GM23338 (cell line): ENCODE data around the gene STARD4. TPM values are rescaled to one million over a fixed set of nuclear protein-coding genes. Genes with fewer than 3 reads are reported as not detected.

Experiments
- ATAC-seq: fragments of 200-7000 bp; cut with Tn5 transposase; 3 replicates; pipeline ENCODE4 v1.9.1; 2020
- DNase-seq: peaks from one replicate; pipeline ENCODE4 v3.0.0-alpha.2; 2015; ENCODE audit warnings: low spot score
- H2AFZ ChIP-seq: fragments of 200-600 bp; sonication (generic); 2 replicates; pipeline ENCODE4 v1.8.0; 2016; ENCODE audit warnings: antibody characterized with exemption, mild to moderate bottlenecking, moderate library complexity
- H3F3A ChIP-seq: fragments of 200-600 bp; sonication (generic); replicated peaks from 2 replicates; pipeline ENCODE4 v1.8.0; 2017; ENCODE audit warnings: antibody characterized with exemption, mixed run types, low read depth
- H3K27ac ChIP-seq: fragments of 200-600 bp; sonication (generic); 2 replicates; pipeline ENCODE4 v1.6.1; 2016; ENCODE audit warnings: low read depth
- H3K27me3 ChIP-seq: fragments of 200-600 bp; sonication (generic); 2 replicates; pipeline ENCODE4 v1.8.0; 2016; ENCODE audit warnings: mild to moderate bottlenecking, mixed run types, moderate library complexity; ENCODE audit not compliant: insufficient read depth
- H3K36me3 ChIP-seq: fragments of 200-600 bp; sonication (generic); 2 replicates; pipeline ENCODE4 v1.8.0; 2016; ENCODE audit warnings: mild to moderate bottlenecking; ENCODE audit not compliant: insufficient read depth
- H3K4me1 ChIP-seq: fragments of 200-600 bp; sonication (generic); 2 replicates; pipeline ENCODE4 v1.8.0; 2016; ENCODE audit warnings: mild to moderate bottlenecking, moderate library complexity; ENCODE audit not compliant: insufficient read depth
- H3K4me2 ChIP-seq: fragments of 200-600 bp; sonication (generic); 2 replicates; pipeline ENCODE4 v1.7.1; 2017; ENCODE audit warnings: mixed run types
- H3K4me3 ChIP-seq: fragments of 200-600 bp; sonication (generic); 2 replicates; pipeline ENCODE4 v1.6.1; 2016; ENCODE audit warnings: mixed run types
- H3K79me2 ChIP-seq: fragments of 200-600 bp; sonication (generic); replicated peaks from 2 replicates; pipeline ENCODE4 v1.8.0; 2017; ENCODE audit warnings: mild to moderate bottlenecking; ENCODE audit not compliant: insufficient read depth
- H3K9me2 ChIP-seq: fragments of 200-600 bp; sonication (generic); 2 replicates; pipeline ENCODE4 v1.8.0; 2017; ENCODE audit not compliant: insufficient read depth
- H4K20me1 ChIP-seq: fragments of 200-600 bp; sonication (generic); replicated peaks from 2 replicates; pipeline ENCODE4 v1.8.0; 2017; ENCODE audit warnings: mild to moderate bottlenecking; ENCODE audit not compliant: insufficient read depth
- H3K27ac Mint-ChIP-seq: 2 replicates; pipeline ENCODE4 v1.8.0; 2020; ENCODE audit warnings: inconsistent platforms, mild to moderate bottlenecking, moderate library complexity, mixed read lengths
- H3K27me3 Mint-ChIP-seq: 3 replicates; pipeline ENCODE4 v1.8.0; 2022; ENCODE audit warnings: low read depth, mild to moderate bottlenecking, moderate library complexity, mixed read lengths, inconsistent platforms; ENCODE audit not compliant: insufficient read depth, poor library complexity
- H3K36me3 Mint-ChIP-seq: 3 replicates; pipeline ENCODE4 v1.8.0; 2021; ENCODE audit warnings: low read depth, mild to moderate bottlenecking, inconsistent platforms, moderate library complexity, mixed read lengths
- H3K4me1 Mint-ChIP-seq: 3 replicates; pipeline ENCODE4 v1.8.0; 2020; ENCODE audit warnings: mild to moderate bottlenecking, inconsistent platforms, mixed read lengths
- H3K4me3 Mint-ChIP-seq: 3 replicates; pipeline ENCODE4 v1.8.0; 2021; ENCODE audit warnings: moderate library complexity, mild to moderate bottlenecking, inconsistent platforms, mixed read lengths
- H3K9me3 Mint-ChIP-seq: 3 replicates; pipeline ENCODE4 v1.8.0; 2020; ENCODE audit warnings: moderate library complexity, mild to moderate bottlenecking, inconsistent platforms, mixed read lengths
- CREB1 ChIP-seq: fragments of 250-450 bp; sonication (Bioruptor Pico); IDR thresholded peaks from 2 replicates; pipeline ENCODE4 v1.5.0; 2020; ENCODE audit warnings: low read depth, mild to moderate bottlenecking, moderate library complexity
- EZH2 ChIP-seq: fragments of 200-600 bp; sonication (generic); IDR thresholded peaks from one replicate; pipeline ENCODE4 v1.8.0; 2017; ENCODE audit warnings: antibody characterized with exemption, mild to moderate bottlenecking, low read depth; ENCODE audit not compliant: unreplicated experiment
- EZH2phosphoT487 ChIP-seq: fragments of 200-600 bp; sonication (generic); IDR thresholded peaks from one replicate; pipeline ENCODE4 v1.8.1; 2018; ENCODE audit warnings: antibody characterized with exemption; ENCODE audit not compliant: unreplicated experiment
- JUNB ChIP-seq: IDR thresholded peaks from one replicate; pipeline ENCODE4 v1.6.1; 2016; ENCODE audit warnings: antibody characterized with exemption; ENCODE audit not compliant: unreplicated experiment
- NANOG ChIP-seq: IDR thresholded peaks from 2 replicates; pipeline ENCODE4 v1.6.1; 2016; ENCODE audit warnings: antibody characterized with exemption, borderline replicate concordance
- POLR2AphosphoS5 ChIP-seq: IDR thresholded peaks from 2 replicates; pipeline ENCODE4 v1.6.1; 2016; ENCODE audit warnings: antibody characterized with exemption, low read depth
- STAT1 ChIP-seq: IDR thresholded peaks from one replicate; pipeline ENCODE4 v1.6.1; 2016; ENCODE audit warnings: antibody characterized with exemption; ENCODE audit not compliant: unreplicated experiment
- ZNF114 ChIP-seq: fragments of 250-450 bp; sonication (Bioruptor Pico); IDR thresholded peaks from 2 replicates; pipeline ENCODE4 v1.5.0; 2020; ENCODE audit warnings: mild to moderate bottlenecking, moderate library complexity
- ZNF331 ChIP-seq: fragments of 250-450 bp; sonication (Bioruptor Pico); IDR thresholded peaks from 2 replicates; pipeline ENCODE4 v1.5.0; 2020; ENCODE audit warnings: low read depth, mild to moderate bottlenecking, moderate library complexity
- polyA plus RNA-seq: library from polyadenylated mRNA; unstranded; fragments of >200 nt; fragmentation: Nextera tagmentation; extraction: Ambion mirVana; gene quantifications from 2 replicates; pipeline ENCODE4 v1.2.1, GENCODE V29; 2016
- total RNA-seq: library from RNA; depleted of rRNA; stranded (reverse); fragments of >200 nt; shearing (Covaris generic); gene quantifications from 2 replicates; pipeline ENCODE4 v1.2.3, GENCODE V29; 2014
- TF ChIP-seq, protein P1 (sequence below): IDR thresholded peaks from one replicate; pipeline ENCODE4 v1.6.1; 2018; ENCODE audit warnings: antibody characterized with exemption; ENCODE audit not compliant: unreplicated experiment
- TF ChIP-seq, protein P2 (sequence below): IDR thresholded peaks from 2 replicates; pipeline ENCODE4 v1.6.1; 2016; ENCODE audit warnings: antibody characterized with exemption
- TF ChIP-seq, protein P3 (sequence below), 2 experiments: fragments of 200-600 bp in 1 of 2; sonication (generic) in 1 of 2; conservative IDR thresholded peaks; 2 replicates each; pipeline versions ENCODE4 v1.5.1 to v1.6.1; 2016 to 2017; ENCODE audit warnings: antibody characterized with exemption in 2 of 2, low read depth in 2 of 2, mild to moderate bottlenecking in 2 of 2, moderate library complexity in 1 of 2
- TF ChIP-seq, protein P4 (sequence below): fragments of 250-450 bp; sonication (Bioruptor Pico); IDR thresholded peaks from 2 replicates; pipeline ENCODE4 v1.5.0; 2020; ENCODE audit warnings: mild to moderate bottlenecking, moderate library complexity

The STARD4 gene
- total and polyA plus RNA-seq, 2 experiments from 2014 or later, result 25.0 to 92.0 TPM

DNA sequence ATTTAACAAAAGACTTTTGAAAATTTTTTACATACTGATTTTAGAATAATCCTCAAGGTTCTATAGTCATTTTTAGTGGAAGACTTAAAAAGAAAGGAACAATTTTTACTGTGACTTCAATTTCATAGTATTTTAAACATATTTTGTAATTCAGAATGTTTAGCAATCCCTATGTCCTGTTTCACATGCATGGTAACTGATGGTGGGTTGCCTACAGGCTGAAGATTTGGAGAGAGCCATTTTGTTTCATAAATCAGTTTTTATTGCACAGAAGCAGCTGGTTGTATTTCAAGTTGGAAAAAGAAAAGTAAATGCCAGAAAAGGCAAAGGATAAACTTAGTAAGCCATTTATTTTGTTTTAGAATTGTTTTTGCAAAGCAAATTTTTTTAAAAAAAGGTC, 24.0 kb downstream of the STARD4 start:
- H3K4me2 ChIP-seq, result no peak overlapping the region
- H3K27ac ChIP-seq, result no peak overlapping the region
- H3K27me3 Mint-ChIP-seq, result peaks cover 5% of the 10 kb centered on the region
- no peaks in the 10 kb centered on the region for H3K36me3 ChIP-seq
- H3K4me1 ChIP-seq, result peaks cover 13% of the 10 kb centered on the region
- TF ChIP-seq ZNF114 (CRISPR knock-in tag) (no peak), CREB1 (CRISPR knock-in tag) (no peak), STAT1 (no peak), EZH2 (no peak), JUNB (no peak), NANOG (no peak), ZNF331 (no peak), EZH2phosphoT487 (no peak), POLR2AphosphoS5 (no peak)
- TF ChIP-seq, protein P1, sequence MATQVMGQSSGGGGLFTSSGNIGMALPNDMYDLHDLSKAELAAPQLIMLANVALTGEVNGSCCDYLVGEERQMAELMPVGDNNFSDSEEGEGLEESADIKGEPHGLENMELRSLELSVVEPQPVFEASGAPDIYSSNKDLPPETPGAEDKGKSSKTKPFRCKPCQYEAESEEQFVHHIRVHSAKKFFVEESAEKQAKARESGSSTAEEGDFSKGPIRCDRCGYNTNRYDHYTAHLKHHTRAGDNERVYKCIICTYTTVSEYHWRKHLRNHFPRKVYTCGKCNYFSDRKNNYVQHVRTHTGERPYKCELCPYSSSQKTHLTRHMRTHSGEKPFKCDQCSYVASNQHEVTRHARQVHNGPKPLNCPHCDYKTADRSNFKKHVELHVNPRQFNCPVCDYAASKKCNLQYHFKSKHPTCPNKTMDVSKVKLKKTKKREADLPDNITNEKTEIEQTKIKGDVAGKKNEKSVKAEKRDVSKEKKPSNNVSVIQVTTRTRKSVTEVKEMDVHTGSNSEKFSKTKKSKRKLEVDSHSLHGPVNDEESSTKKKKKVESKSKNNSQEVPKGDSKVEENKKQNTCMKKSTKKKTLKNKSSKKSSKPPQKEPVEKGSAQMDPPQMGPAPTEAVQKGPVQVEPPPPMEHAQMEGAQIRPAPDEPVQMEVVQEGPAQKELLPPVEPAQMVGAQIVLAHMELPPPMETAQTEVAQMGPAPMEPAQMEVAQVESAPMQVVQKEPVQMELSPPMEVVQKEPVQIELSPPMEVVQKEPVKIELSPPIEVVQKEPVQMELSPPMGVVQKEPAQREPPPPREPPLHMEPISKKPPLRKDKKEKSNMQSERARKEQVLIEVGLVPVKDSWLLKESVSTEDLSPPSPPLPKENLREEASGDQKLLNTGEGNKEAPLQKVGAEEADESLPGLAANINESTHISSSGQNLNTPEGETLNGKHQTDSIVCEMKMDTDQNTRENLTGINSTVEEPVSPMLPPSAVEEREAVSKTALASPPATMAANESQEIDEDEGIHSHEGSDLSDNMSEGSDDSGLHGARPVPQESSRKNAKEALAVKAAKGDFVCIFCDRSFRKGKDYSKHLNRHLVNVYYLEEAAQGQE, result no peak
- TF ChIP-seq, protein P2, sequence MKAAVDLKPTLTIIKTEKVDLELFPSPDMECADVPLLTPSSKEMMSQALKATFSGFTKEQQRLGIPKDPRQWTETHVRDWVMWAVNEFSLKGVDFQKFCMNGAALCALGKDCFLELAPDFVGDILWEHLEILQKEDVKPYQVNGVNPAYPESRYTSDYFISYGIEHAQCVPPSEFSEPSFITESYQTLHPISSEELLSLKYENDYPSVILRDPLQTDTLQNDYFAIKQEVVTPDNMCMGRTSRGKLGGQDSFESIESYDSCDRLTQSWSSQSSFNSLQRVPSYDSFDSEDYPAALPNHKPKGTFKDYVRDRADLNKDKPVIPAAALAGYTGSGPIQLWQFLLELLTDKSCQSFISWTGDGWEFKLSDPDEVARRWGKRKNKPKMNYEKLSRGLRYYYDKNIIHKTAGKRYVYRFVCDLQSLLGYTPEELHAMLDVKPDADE, result no peak
- TF ChIP-seq, protein P3, sequence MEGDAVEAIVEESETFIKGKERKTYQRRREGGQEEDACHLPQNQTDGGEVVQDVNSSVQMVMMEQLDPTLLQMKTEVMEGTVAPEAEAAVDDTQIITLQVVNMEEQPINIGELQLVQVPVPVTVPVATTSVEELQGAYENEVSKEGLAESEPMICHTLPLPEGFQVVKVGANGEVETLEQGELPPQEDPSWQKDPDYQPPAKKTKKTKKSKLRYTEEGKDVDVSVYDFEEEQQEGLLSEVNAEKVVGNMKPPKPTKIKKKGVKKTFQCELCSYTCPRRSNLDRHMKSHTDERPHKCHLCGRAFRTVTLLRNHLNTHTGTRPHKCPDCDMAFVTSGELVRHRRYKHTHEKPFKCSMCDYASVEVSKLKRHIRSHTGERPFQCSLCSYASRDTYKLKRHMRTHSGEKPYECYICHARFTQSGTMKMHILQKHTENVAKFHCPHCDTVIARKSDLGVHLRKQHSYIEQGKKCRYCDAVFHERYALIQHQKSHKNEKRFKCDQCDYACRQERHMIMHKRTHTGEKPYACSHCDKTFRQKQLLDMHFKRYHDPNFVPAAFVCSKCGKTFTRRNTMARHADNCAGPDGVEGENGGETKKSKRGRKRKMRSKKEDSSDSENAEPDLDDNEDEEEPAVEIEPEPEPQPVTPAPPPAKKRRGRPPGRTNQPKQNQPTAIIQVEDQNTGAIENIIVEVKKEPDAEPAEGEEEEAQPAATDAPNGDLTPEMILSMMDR (conservative IDR thresholded peaks at IDR 0.05; ENCODE audit: low read depth in 2 of 2), result no peak
- TF ChIP-seq, protein P4, sequence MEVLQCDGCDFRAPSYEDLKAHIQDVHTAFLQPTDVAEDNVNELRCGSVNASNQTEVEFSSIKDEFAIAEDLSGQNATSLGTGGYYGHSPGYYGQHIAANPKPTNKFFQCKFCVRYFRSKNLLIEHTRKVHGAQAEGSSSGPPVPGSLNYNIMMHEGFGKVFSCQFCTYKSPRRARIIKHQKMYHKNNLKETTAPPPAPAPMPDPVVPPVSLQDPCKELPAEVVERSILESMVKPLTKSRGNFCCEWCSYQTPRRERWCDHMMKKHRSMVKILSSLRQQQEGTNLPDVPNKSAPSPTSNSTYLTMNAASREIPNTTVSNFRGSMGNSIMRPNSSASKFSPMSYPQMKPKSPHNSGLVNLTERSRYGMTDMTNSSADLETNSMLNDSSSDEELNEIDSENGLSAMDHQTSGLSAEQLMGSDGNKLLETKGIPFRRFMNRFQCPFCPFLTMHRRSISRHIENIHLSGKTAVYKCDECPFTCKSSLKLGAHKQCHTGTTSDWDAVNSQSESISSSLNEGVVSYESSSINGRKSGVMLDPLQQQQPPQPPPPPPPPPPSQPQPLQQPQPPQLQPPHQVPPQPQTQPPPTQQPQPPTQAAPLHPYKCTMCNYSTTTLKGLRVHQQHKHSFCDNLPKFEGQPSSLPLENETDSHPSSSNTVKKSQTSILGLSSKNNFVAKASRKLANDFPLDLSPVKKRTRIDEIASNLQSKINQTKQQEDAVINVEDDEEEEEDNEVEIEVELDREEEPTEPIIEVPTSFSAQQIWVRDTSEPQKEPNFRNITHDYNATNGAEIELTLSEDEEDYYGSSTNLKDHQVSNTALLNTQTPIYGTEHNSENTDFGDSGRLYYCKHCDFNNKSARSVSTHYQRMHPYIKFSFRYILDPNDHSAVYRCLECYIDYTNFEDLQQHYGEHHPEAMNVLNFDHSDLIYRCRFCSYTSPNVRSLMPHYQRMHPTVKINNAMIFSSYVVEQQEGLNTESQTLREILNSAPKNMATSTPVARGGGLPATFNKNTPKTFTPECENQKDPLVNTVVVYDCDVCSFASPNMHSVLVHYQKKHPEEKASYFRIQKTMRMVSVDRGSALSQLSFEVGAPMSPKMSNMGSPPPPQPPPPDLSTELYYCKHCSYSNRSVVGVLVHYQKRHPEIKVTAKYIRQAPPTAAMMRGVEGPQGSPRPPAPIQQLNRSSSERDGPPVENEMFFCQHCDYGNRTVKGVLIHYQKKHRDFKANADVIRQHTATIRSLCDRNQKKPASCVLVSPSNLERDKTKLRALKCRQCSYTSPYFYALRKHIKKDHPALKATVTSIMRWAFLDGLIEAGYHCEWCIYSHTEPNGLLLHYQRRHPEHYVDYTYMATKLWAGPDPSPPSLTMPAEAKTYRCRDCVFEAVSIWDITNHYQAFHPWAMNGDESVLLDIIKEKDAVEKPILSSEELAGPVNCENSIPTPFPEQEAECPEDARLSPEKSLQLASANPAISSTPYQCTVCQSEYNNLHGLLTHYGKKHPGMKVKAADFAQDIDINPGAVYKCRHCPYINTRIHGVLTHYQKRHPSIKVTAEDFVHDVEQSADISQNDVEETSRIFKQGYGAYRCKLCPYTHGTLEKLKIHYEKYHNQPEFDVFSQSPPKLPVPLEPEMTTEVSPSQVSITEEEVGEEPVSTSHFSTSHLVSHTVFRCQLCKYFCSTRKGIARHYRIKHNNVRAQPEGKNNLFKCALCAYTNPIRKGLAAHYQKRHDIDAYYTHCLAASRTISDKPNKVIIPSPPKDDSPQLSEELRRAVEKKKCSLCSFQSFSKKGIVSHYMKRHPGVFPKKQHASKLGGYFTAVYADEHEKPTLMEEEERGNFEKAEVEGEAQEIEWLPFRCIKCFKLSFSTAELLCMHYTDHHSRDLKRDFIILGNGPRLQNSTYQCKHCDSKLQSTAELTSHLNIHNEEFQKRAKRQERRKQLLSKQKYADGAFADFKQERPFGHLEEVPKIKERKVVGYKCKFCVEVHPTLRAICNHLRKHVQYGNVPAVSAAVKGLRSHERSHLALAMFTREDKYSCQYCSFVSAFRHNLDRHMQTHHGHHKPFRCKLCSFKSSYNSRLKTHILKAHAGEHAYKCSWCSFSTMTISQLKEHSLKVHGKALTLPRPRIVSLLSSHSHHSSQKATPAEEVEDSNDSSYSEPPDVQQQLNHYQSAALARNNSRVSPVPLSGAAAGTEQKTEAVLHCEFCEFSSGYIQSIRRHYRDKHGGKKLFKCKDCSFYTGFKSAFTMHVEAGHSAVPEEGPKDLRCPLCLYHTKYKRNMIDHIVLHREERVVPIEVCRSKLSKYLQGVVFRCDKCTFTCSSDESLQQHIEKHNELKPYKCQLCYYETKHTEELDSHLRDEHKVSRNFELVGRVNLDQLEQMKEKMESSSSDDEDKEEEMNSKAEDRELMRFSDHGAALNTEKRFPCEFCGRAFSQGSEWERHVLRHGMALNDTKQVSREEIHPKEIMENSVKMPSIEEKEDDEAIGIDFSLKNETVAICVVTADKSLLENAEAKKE, result no peak
- H3K9me3 Mint-ChIP-seq, result no peaks in the 10 kb centered on the region
- no peak overlapping the region for H3K27ac Mint-ChIP-seq
- no peaks in the 10 kb centered on the region for H3F3A ChIP-seq
- H3K4me3 ChIP-seq, result no peak overlapping the region
- no peak for ATAC-seq
- no peak overlapping the region for H3K4me3 Mint-ChIP-seq
- no peak overlapping the region for H2AFZ ChIP-seq
- H3K79me2 ChIP-seq, result no peaks in the 10 kb centered on the region
- no peaks in the 10 kb centered on the region for H4K20me1 ChIP-seq
- no peaks in the 10 kb centered on the region for H3K36me3 Mint-ChIP-seq
- H3K27me3 ChIP-seq, result no peaks in the 10 kb centered on the region
- DNase-seq, result no peak
- peaks cover 13% of the 10 kb centered on the region; the same call in 2 of the 3 replicates for H3K4me1 Mint-ChIP-seq
- no peaks in the 10 kb centered on the region for H3K9me2 ChIP-seq
